GM10847 (cell line): ENCODE measurements around the gene SEPHS2.
A peak's percentile ranks its signal among the peaks of the same experiment; 100 is the strongest.

Experiments used
- POLR2A ChIP-seq: IDR thresholded peaks from 2 replicates; pipeline ENCODE4 v1.6.1; 2011; ENCODE audit not compliant: insufficient read length; ENCODE audit errors: extremely low read depth

Gene SEPHS2

DNA sequence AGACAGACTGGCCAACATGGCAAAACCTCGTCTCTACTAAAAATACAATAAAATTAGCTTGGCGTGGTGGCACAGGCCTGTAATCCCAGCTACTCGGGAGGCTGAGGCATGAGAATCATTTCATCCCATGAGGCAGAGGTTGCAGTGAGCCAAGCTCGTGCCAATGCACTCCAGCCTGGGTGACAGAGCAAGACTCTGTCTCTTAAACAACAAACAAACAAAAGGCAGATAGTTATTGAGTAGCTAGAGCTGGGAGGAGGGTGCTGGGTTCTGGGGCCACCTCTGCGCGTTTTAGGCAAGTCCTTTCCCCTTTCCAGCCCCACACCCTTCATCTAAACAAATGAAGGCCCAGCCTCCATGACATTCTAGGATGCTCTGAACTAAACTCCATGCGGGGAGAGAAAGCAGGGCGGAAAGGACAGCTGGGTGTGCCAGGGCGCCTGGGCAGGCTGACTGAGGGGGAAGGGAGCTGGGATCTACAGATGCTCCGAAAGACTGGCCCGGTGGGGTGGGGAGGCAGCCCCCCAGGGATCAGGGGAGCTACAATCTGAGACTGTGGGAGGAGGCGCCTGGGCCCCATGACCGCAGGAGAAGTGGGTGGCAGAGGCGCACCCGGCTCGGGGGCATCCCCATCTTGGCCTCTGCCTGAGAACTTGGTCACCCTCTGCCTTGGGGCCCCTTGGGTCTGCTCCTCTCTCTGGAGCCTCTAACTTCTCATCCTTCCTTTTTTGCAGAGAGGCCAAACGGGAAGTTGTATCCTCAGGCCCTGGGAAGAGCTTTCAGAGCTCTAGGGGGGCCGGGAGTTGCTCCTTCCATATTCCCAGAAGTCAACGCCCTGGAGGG, 27.8 kb upstream of the SEPHS2 start:
- TF ChIP-seq POLR2A = no peak

GRCh38 chr16:30472328-30472942, 26.8 kb upstream of the SEPHS2 start, which contains the start of gene ITGAL:
Gene ITGAL, plus strand, starts transcription at chr16:30472742. Its CDS starts 96 bp downstream, at chr16:30472838.
- no peak for TF ChIP-seq POLR2A

DNA sequence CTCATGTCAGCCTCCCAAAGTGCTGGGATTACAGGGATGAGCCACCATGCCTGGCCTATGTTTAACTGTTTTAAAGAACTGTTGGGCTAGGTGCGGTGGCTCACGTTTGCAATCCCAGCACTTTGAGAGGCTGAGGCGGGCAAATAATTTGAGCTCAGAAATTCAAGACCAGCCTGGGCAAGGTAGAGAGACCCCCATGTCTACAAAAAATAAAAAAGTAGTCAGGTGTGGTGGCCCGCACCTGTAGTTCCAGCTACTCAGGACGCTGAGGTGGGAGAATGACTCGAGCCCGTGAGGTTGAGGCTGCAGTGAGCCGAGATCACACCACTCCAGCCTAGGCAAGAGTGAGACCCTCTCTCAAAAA, 24.9 kb upstream of the SEPHS2 start:
- no peak for TF ChIP-seq POLR2A

- no peak for TF ChIP-seq POLR2A
Observed at GRCh38 chr16:30470170-30470512, 24.5 kb upstream of the SEPHS2 start.

- TF ChIP-seq POLR2A = no peak
Observed at GRCh38 chr16:30464078-30464477, 18.4 kb upstream of the SEPHS2 start.

DNA sequence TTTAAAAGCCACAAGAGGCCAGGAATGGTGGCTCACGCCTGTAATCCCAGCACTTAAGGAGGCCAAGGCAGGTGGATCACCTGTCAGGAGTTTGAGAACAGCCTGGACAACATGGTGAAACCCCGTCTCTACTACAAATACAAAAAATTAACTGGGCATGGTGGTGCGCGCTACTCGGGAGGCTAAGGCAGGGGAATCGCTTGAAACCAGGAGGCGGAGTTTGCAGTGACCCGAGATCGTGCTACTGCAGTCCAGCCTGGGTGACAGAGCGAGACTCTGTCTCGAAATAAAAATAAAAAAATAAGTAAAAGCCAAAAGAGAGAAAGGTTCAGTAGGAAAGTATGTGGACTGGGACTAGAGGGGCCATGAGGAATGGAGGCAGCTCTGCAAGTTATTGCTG, 13.8 kb upstream of the SEPHS2 start:
- no peak for TF ChIP-seq POLR2A

DNA sequence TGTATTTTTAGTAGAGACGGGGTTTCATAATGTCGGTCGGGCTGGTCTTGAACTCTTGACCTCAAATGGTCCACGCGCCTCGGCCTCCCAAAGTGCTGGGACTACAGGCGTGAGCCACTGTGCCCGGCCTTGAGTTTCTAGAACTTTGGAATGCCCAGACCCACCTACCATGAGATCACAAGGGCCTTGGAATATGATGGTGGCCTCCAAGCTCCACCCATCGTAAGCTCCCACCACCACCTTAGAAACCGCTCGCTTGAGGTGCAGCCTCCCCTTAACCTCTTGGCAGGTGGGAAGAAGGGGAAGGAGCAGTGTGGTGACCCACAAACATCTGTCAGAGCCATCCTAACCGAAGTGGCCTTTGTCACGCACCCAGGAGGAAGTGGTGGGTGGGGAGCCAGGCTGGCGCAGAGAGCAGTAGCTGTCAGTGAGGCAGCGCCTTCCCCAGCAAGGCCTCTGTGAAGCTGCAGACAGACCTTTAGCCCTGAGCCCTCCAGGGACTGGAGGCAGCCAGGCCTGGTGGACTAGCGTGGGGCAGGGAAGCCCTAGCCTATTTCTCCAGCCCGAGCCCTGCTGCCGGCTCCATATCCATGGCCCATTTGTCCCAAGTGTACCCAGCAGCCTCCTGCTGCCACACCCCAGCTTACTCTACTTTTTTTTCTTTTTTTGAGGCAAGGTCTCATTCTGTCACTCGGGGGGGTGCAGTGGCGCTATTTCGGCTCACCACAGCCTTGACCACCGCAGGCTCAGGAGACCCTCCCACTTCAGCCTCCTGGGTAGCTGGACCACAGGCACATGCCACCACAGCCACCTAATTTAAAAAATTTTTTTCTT, 13.1 kb upstream of the SEPHS2 start:
- peak; percentile 57 for TF ChIP-seq POLR2A

GRCh38 chr16:30457743-30458560, 12.3 kb upstream of the SEPHS2 start:
- TF ChIP-seq POLR2A = no peak

DNA sequence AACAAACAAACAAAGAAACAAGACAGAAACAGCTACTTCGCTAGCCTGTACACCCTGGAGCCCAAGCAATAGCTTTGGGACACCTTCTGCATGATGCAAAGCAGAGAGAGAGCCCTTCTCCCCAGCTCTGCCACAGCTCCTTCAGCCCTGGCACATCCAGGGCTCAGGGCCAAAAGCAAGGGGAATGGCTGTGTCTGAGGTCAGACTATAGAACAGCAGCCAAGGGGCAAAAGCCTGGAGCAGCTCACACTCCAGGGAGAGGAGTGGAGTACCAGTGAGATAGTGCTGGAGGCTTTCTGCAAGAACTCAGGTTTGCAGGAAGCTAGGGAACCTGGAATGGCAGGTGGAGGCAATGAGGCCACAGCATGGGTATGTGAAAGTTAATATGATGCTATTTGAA, 11.6 kb upstream of the SEPHS2 start:
- TF ChIP-seq POLR2A = no peak

GRCh38 chr16:30456302-30456701, 10.6 kb upstream of the SEPHS2 start:
- no peak for TF ChIP-seq POLR2A

GRCh38 chr16:30449116-30449435, 3.4 kb upstream of the SEPHS2 start:
- TF ChIP-seq POLR2A = no peak

- TF ChIP-seq POLR2A = no peak
Observed at GRCh38 chr16:30447512-30448226, 2.0 kb upstream of the SEPHS2 start.

DNA sequence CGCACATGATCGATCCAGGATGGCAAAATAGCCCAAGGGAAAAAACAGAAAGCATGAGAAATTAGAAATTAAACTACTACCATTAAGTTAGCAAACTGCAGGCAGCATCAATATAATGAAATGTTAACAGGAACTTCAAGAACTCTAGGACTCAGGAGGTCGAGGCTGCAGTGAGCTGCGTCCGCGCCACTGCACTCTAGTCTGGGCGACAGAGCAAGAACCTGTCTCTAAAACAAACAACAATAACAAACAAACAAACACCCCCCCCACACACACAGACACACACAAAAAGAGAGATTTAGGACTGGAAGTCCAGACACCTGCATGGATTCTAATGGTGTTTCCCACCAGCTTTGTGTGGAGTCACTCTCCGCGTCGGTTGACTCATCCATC, 525 bp upstream of the SEPHS2 start:
- TF ChIP-seq POLR2A = no peak

- TF ChIP-seq POLR2A = no peak
Observed at GRCh38 chr16:30445149-30445407, 596 bp downstream of the SEPHS2 start.
